Nephron progenitor cell (in vitro differentiated cells): ENCODE results near the gene CATSPERB.
"Not testable (repeated sequence)": the region's sequence is repeated elsewhere in the genome, so short reads cannot be mapped to it uniquely, and the experiment has no call there.

Experiments
- DNase-seq: peaks from one replicate; pipeline ENCODE4 v3.0.0; 2021
- H3K27ac Mint-ChIP-seq: 2 replicates; pipeline ENCODE4 v1.8.0; 2021; ENCODE audit warnings: mild to moderate bottlenecking, moderate library complexity, mixed read lengths
- H3K27me3 Mint-ChIP-seq: 2 replicates; pipeline ENCODE4 v1.8.0; 2021; ENCODE audit warnings: mild to moderate bottlenecking, low read depth, mixed read lengths; ENCODE audit not compliant: poor library complexity
- H3K36me3 Mint-ChIP-seq: 2 replicates; pipeline ENCODE4 v1.8.0; 2021; ENCODE audit warnings: low read depth, mixed read lengths
- H3K4me1 Mint-ChIP-seq: 2 replicates; pipeline ENCODE4 v1.8.0; 2021; ENCODE audit warnings: mixed read lengths
- H3K4me3 Mint-ChIP-seq: 2 replicates; pipeline ENCODE4 v1.8.0; 2021; ENCODE audit warnings: mild to moderate bottlenecking, moderate library complexity, mixed read lengths
- H3K9me3 Mint-ChIP-seq: 2 replicates; pipeline ENCODE4 v1.8.0; 2021; ENCODE audit warnings: mild to moderate bottlenecking, moderate library complexity, mixed read lengths
- TF ChIP-seq, protein P1 (sequence below): fragments of 200-600 bp; sonication (generic); IDR thresholded peaks from 2 replicates; pipeline ENCODE4 v1.5.0; 2021; ENCODE audit warnings: antibody characterized with exemption

CATSPERB gene

DNA sequence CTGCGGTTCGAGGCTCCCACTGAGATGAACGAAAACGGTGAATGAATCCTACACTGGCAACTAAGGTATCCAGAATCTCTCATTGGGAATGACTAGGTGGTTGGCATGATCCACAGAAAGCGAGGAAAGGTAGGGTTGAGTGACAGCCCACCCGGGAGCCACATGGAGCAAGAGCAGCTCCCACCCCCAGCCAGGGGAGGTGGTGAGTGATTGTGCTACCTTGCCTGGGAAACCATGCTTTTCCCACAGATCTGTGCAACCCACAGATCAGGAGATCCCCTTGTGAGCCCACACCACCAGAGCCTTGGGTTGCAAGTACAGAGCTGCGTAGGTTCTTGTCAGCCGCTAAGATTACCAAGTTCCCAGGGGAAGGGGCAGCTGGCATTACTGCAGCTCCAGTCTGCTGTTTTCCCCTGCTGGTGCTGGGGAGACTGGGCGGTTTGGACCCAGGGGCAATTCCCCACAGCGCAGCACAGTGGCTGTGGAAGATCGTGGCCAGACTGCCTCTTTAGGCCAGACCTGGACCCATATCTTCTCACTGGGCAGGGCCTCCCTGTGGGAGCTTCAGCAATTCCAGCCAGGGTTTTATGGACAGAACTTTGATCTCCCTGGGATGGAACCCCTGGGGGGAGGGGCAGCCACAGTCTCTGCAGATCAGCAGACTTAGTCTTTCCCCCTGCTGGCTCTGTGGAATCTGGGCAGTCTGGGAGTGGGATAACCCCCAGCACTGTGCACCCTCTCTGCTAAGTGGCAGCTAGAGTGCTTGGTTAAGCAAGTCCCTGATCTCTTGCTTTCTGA, 177.2 kb downstream of the CATSPERB start:
- peaks cover 7% of the 10 kb centered on the region for H3K36me3 Mint-ChIP-seq
- no peak overlapping the region for H3K4me3 Mint-ChIP-seq
- TF ChIP-seq, protein P1, sequence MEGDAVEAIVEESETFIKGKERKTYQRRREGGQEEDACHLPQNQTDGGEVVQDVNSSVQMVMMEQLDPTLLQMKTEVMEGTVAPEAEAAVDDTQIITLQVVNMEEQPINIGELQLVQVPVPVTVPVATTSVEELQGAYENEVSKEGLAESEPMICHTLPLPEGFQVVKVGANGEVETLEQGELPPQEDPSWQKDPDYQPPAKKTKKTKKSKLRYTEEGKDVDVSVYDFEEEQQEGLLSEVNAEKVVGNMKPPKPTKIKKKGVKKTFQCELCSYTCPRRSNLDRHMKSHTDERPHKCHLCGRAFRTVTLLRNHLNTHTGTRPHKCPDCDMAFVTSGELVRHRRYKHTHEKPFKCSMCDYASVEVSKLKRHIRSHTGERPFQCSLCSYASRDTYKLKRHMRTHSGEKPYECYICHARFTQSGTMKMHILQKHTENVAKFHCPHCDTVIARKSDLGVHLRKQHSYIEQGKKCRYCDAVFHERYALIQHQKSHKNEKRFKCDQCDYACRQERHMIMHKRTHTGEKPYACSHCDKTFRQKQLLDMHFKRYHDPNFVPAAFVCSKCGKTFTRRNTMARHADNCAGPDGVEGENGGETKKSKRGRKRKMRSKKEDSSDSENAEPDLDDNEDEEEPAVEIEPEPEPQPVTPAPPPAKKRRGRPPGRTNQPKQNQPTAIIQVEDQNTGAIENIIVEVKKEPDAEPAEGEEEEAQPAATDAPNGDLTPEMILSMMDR = no peak
- H3K27ac Mint-ChIP-seq = no peak overlapping the region
- H3K27me3 Mint-ChIP-seq = peaks cover 4% of the 10 kb centered on the region
- H3K9me3 Mint-ChIP-seq = peaks cover 44% of the 10 kb centered on the region
- DNase-seq = peak; percentile 38
- peaks cover 10% of the 10 kb centered on the region for H3K4me1 Mint-ChIP-seq

DNA sequence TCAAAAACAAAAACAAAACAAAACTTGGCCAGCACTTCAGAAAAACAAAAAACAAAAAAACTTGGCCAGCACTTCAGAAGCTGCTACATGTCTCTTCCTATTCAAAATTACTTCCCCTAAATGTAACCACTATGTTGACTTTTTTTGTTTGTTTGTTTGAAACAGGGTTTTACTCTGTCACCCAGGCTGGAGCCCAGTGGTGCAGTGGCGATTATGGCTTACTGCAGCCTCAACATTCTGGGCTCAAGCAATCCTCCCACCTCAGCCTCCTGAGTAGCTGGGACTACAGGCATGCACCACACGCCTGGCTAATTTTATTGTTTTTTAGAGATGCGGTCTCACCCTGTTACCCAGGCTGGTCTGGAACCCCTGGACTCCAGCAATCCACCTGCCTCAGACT, 183.8 kb downstream of the CATSPERB start:
- Mint-ChIP-seq H3K4me3 (no peak overlapping the region), H3K27ac (no peak overlapping the region), H3K36me3 (no peaks in the 10 kb centered on the region), H3K9me3 (no peaks in the 10 kb centered on the region), H3K27me3 (peaks cover 12% of the 10 kb centered on the region), H3K4me1 (no peaks in the 10 kb centered on the region)
- DNase-seq = no peak
- TF ChIP-seq, protein P1 = no peak

DNA sequence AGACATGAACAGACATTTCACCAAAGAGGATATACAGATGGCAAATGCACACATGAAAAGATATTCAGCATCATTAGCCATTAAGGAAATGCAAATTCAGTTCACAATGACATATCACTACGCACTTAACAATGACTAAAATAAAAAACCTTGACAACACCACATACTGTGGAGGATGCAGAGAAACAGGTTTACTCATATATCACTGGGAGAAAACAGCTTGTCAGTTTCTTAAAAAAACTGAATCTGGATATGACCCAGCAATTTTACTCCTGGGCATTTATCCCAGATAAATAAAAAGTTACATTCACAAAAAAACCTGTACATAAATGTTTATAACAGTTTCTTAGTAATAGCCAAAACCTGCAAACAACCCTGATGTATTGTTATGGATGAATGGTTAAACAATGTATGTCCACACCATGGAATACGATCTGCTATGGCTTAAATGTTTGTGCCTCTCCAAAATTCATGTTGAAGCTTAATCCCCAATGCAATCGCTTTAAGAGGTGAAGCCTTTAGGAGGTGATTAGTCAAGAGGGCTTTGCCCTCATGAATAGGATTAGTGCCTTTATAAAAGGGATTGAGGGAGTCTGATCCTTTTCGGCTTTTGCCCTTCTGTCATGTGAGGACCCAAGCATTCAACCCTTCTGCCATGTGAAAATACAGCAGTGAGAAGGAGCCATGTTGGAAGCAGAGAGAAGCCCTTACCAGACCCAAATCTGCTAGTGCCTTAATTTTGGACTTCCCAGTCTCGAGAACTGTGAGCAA, 185.8 kb downstream of the CATSPERB start:
- H3K36me3 Mint-ChIP-seq = peaks cover under 1% of the 10 kb centered on the region
- DNase-seq = no peak
- no peaks in the 10 kb centered on the region for H3K4me1 Mint-ChIP-seq
- no peak overlapping the region for H3K4me3 Mint-ChIP-seq
- no peak overlapping the region for H3K27ac Mint-ChIP-seq
- TF ChIP-seq, protein P1 = no peak
- peaks cover 15% of the 10 kb centered on the region for H3K9me3 Mint-ChIP-seq
- peaks cover 12% of the 10 kb centered on the region for H3K27me3 Mint-ChIP-seq

DNA sequence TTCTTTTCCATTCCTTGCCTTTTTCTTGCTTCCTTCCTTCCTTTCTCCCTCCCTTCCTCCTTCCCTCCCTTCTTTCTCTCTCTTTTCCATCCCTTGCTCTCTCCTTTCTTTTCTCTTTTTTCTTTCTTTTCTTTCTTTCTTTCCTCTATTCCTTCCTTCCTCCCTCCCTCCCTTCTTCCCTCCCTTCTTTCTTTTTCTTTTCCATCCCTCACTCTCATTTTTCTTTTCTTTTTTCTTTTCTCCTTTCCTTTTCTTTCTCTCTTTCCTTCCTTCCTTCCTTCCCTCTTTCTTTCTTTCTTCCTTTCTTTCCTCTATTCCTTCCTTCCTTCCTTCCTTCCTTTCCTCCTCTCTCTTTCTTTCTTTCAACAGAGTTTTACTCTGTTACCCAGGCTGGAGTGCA, 186.7 kb downstream of the CATSPERB start:
- Mint-ChIP-seq H3K36me3 (peaks cover 7% of the 10 kb centered on the region), H3K9me3 (peaks cover 22% of the 10 kb centered on the region), H3K27ac (no peak overlapping the region), H3K4me1 (no peaks in the 10 kb centered on the region), H3K27me3 (peaks cover 12% of the 10 kb centered on the region), H3K4me3 (no peak overlapping the region)
- no peak for DNase-seq
- TF ChIP-seq, protein P1 = no peak

DNA sequence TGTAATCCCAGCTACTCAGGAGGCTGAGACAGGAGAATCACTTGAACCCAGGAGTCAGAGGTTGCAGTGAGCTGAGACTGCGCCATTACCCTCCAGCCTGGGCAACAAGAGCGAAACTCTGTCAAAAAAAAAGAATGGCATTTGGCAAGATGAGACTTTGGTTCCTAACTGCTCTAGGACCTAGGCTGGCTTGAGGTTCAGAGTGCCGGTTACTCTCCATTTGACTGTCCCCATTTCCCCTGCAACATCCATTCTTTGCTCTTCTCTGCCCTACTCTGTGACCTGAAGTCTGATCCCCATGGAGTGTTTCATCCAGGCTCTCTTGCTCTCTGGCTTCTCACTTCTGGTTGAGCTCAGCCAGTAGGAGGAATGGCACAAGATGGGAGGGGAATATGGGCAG, 195.6 kb downstream of the CATSPERB start:
- Mint-ChIP-seq H3K9me3 (peaks cover 31% of the 10 kb centered on the region), H3K36me3 (peaks cover 7% of the 10 kb centered on the region), H3K4me3 (no peak overlapping the region), H3K4me1 (no peaks in the 10 kb centered on the region), H3K27me3 (peaks cover 14% of the 10 kb centered on the region), H3K27ac (no peak overlapping the region)
- no peak for DNase-seq
- TF ChIP-seq, protein P1 = no peak

DNA sequence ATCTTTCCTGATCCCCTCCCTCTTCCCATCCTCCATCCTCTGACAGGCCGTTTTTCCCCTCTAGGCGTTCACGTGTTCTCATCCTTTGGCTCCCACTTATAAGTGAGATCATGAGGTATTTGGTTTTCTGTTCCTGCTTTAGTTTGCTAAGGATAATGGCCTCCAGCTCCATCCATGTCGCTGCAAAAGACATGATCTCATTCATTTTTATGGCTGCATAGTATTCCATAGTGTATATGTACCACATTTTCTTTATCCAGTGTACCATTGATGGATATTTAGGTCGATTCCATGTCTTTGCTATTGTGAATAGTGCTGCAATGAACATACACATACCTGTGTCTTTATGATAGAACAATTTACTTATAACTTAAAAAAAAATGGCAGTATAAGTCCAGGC, 197.8 kb downstream of the CATSPERB start:
- H3K27me3 Mint-ChIP-seq = peaks cover 12% of the 10 kb centered on the region
- not testable (repeated sequence) for H3K36me3 Mint-ChIP-seq, H3K4me3 Mint-ChIP-seq, DNase-seq, H3K27ac Mint-ChIP-seq, H3K4me1 Mint-ChIP-seq
- peaks cover 13% of the 10 kb centered on the region for H3K9me3 Mint-ChIP-seq
